ENCODE results near the gene LAYN. TPM values are rescaled to one million over a fixed set of nuclear protein-coding genes. Genes with fewer than 3 reads are reported as not detected.

LAYN gene
- total RNA-seq, 1 donor from 2014 or later = 0.98 TPM

GRCh38 chr11:111586388-111586831 lies 45.9 kb downstream of the LAYN start:
- DNase-seq = no peak
- H3K27ac Mint-ChIP-seq (ENCODE audit: unreplicated experiment) = no peak overlapping the region
- TF ChIP-seq CTCF (IDR thresholded peaks at IDR 0.05; ENCODE audit: partially characterized antibody, unreplicated experiment) = peak; percentile 46
- H3K4me3 Mint-ChIP-seq (ENCODE audit: unreplicated experiment) = no peak overlapping the region
- H3K27me3 Mint-ChIP-seq (ENCODE audit: unreplicated experiment) = no peaks in the 10 kb centered on the region
- H3K9me3 Mint-ChIP-seq (ENCODE audit: unreplicated experiment) = no peaks in the 10 kb centered on the region
- H3K4me1 Mint-ChIP-seq (ENCODE audit: low read depth, unreplicated experiment) = no peaks in the 10 kb centered on the region
- H3K36me3 Mint-ChIP-seq (ENCODE audit: unreplicated experiment) = no peaks in the 10 kb centered on the region

GRCh38 chr11:111589114-111589513 lies 48.6 kb downstream of the LAYN start:
- no peaks in the 10 kb centered on the region for H3K4me1 Mint-ChIP-seq (ENCODE audit: low read depth, unreplicated experiment)
- no peak for TF ChIP-seq CTCF (IDR thresholded peaks at IDR 0.05; ENCODE audit: partially characterized antibody, unreplicated experiment)
- no peak overlapping the region for H3K27ac Mint-ChIP-seq (ENCODE audit: unreplicated experiment)
- H3K27me3 Mint-ChIP-seq (ENCODE audit: unreplicated experiment) = peaks cover 2% of the 10 kb centered on the region
- no peaks in the 10 kb centered on the region for H3K9me3 Mint-ChIP-seq (ENCODE audit: unreplicated experiment)
- DNase-seq = no peak
- no peaks in the 10 kb centered on the region for H3K36me3 Mint-ChIP-seq (ENCODE audit: unreplicated experiment)
- H3K4me3 Mint-ChIP-seq (ENCODE audit: unreplicated experiment) = no peak overlapping the region

GRCh38 chr11:111589886-111590499 lies 49.5 kb downstream of the LAYN start:
- DNase-seq = no peak
- no peak for TF ChIP-seq CTCF (IDR thresholded peaks at IDR 0.05; ENCODE audit: partially characterized antibody, unreplicated experiment)

GRCh38 chr11:111591187-111591960 lies 50.9 kb downstream of the LAYN start:
- peaks cover 2% of the 10 kb centered on the region for H3K27me3 Mint-ChIP-seq (ENCODE audit: unreplicated experiment)
- no peaks in the 10 kb centered on the region for H3K4me1 Mint-ChIP-seq (ENCODE audit: low read depth, unreplicated experiment)
- no peak for TF ChIP-seq CTCF (IDR thresholded peaks at IDR 0.05; ENCODE audit: partially characterized antibody, unreplicated experiment)
- no peak for DNase-seq
- H3K4me3 Mint-ChIP-seq (ENCODE audit: unreplicated experiment) = no peak overlapping the region
- no peak overlapping the region for H3K27ac Mint-ChIP-seq (ENCODE audit: unreplicated experiment)
- H3K36me3 Mint-ChIP-seq (ENCODE audit: unreplicated experiment) = no peaks in the 10 kb centered on the region
- H3K9me3 Mint-ChIP-seq (ENCODE audit: unreplicated experiment) = no peaks in the 10 kb centered on the region

More at GRCh38 chr11:111589886-111590499, 49.5 kb downstream of the LAYN start:
- H3K36me3 Mint-ChIP-seq (ENCODE audit: unreplicated experiment) = no peaks in the 10 kb centered on the region
- no peak overlapping the region for H3K4me3 Mint-ChIP-seq (ENCODE audit: unreplicated experiment)
- peaks cover 2% of the 10 kb centered on the region for H3K27me3 Mint-ChIP-seq (ENCODE audit: unreplicated experiment)
- H3K4me1 Mint-ChIP-seq (ENCODE audit: low read depth, unreplicated experiment) = no peaks in the 10 kb centered on the region
- H3K27ac Mint-ChIP-seq (ENCODE audit: unreplicated experiment) = no peak overlapping the region
- no peaks in the 10 kb centered on the region for H3K9me3 Mint-ChIP-seq (ENCODE audit: unreplicated experiment)

- no peak overlapping the region for H3K4me3 Mint-ChIP-seq (ENCODE audit: unreplicated experiment)
- H3K27me3 Mint-ChIP-seq (ENCODE audit: unreplicated experiment) = peaks cover 2% of the 10 kb centered on the region
- DNase-seq = no peak
- no peaks in the 10 kb centered on the region for H3K36me3 Mint-ChIP-seq (ENCODE audit: unreplicated experiment)
- H3K9me3 Mint-ChIP-seq (ENCODE audit: unreplicated experiment) = no peaks in the 10 kb centered on the region
- no peaks in the 10 kb centered on the region for H3K4me1 Mint-ChIP-seq (ENCODE audit: low read depth, unreplicated experiment)
- TF ChIP-seq CTCF (IDR thresholded peaks at IDR 0.05; ENCODE audit: partially characterized antibody, unreplicated experiment) = no peak
- no peak overlapping the region for H3K27ac Mint-ChIP-seq (ENCODE audit: unreplicated experiment)
Observed at GRCh38 chr11:111592491-111592890, 52.0 kb downstream of the LAYN start.

Measured in glutamatergic neuron (in vitro differentiated cells).